Ovary (tissue), 9 donors: ENCODE data around the gene LAMC3. TPM values are rescaled to one million over a fixed set of nuclear protein-coding genes. Genes with fewer than 3 reads are reported as not detected.

Experiments
- DNase-seq, 5 donors: peaks; one replicate each; pipeline ENCODE4 v3.0.0-alpha.2; 2019 to 2020
- H3K27ac ChIP-seq, 2 donors: fragments of 200-600 bp; one replicate each; pipeline versions ENCODE4 v1.5.1 to v1.8.0; 2019 to 2022
- H3K27me3 ChIP-seq: fragments of 200-600 bp; one replicate; pipeline ENCODE4 v1.8.0; 2022
- H3K36me3 ChIP-seq: fragments of 200-600 bp; sonication (generic); one replicate; pipeline ENCODE4 v1.5.1; 2019
- H3K4me1 ChIP-seq: one replicate; pipeline ENCODE4 v1.8.1; 2013; ENCODE audit warnings: mild to moderate bottlenecking, moderate library complexity; ENCODE audit not compliant: insufficient read depth
- H3K4me3 ChIP-seq: fragments of 200-600 bp; sonication (generic); one replicate; pipeline ENCODE4 v1.5.1; 2017
- H3K9me3 ChIP-seq, 2 donors: fragments of 200-600 bp in 1 of 2; sonication (generic) in 1 of 2; one replicate each; pipeline versions ENCODE4 v1.5.1 to v1.8.1; 2013 to 2019; ENCODE audit warnings: mild to moderate bottlenecking in 1 of 2, moderate library complexity in 1 of 2
- EP300 ChIP-seq: sonication (generic); formaldehyde crosslinking; IDR thresholded peaks from one replicate; pipeline ENCODE4 v1.6.1; 2017; ENCODE audit warnings: antibody characterized with exemption
- POLR2A ChIP-seq: fragments of 450-650 bp; IDR thresholded peaks from one replicate; pipeline ENCODE4 v1.6.1; 2017; ENCODE audit warnings: antibody characterized with exemption, mild to moderate bottlenecking, moderate library complexity
- WGBS, 3 donors: extraction: QIAGEN DNeasy Blood & Tissue Kit in 1 of 3; methylation state at CpG; one replicate each; pipeline versions ENCODE4 v1.1.5 to v1.1.7; 2013 to 2017; 5-methylcytosine and 5-hydroxymethylcytosine counted together
- intact Hi-C, 4 donors: fragments of 100-400 bp; cut with DNase I; formaldehyde crosslinking; loops; one replicate each; pipeline versions ENCODE4 v1.11.0 to v1.15.1; 2022 to 2023
- polyA plus RNA-seq, 2 donors: library from polyadenylated mRNA; stranded (reverse); fragments of 200-250 nt in 1 of 2; fragments of 350-450 nt in 1 of 2; fragmentation: Illumina TruSeq in 1 of 2; extraction: RNeasy Lipid Tissue Mini Kit (QIAGEN cat#74804) in 1 of 2; gene quantifications; one replicate each; pipeline ENCODE4 v1.2.3, GENCODE V29; 2013 to 2014
- total RNA-seq, 7 donors: library from RNA; depleted of rRNA in 2 of 7; stranded (reverse); fragments of >200 nt in 2 of 7; fragmentation: NEBNext Ultra II Directional in 3 of 7; extraction: Animal tissue kit (Norgen Biotek cat#: 25700) in 3 of 7; gene quantifications; one replicate each; pipeline versions ENCODE4 v1.1.0 to v1.2.4, GENCODE V29; 2016 to 2023
- TF ChIP-seq, protein P1 (sequence below), 3 donors: fragments of 450-650 bp in 2 of 3; fragments of 200-600 bp in 1 of 3; IDR thresholded peaks; one replicate each; pipeline versions ENCODE4 v1.5.1 to v1.8.0; 2016 to 2022; ENCODE audit warnings: antibody characterized with exemption in 3 of 3, mild to moderate bottlenecking in 1 of 3
- donor health status: DM: no; HTN: no; CAD: no; lungs with moderate emphysema.
- donor health status: DM: no; HTN: no; CAD: no.
- donor health status: Bipolar disorder and iron deficiency.
- donor health status: DM: yes; HTN: yes; CAD: no.
- donor health status: DM: no; HTN: no; CAD: no.
- donor health status: DM: yes; HTN: yes; CAD: no.

LAMC3 gene
- total and polyA plus RNA-seq, 9 donors = 0.48 to 5.7 (median 1.8) TPM

DNA sequence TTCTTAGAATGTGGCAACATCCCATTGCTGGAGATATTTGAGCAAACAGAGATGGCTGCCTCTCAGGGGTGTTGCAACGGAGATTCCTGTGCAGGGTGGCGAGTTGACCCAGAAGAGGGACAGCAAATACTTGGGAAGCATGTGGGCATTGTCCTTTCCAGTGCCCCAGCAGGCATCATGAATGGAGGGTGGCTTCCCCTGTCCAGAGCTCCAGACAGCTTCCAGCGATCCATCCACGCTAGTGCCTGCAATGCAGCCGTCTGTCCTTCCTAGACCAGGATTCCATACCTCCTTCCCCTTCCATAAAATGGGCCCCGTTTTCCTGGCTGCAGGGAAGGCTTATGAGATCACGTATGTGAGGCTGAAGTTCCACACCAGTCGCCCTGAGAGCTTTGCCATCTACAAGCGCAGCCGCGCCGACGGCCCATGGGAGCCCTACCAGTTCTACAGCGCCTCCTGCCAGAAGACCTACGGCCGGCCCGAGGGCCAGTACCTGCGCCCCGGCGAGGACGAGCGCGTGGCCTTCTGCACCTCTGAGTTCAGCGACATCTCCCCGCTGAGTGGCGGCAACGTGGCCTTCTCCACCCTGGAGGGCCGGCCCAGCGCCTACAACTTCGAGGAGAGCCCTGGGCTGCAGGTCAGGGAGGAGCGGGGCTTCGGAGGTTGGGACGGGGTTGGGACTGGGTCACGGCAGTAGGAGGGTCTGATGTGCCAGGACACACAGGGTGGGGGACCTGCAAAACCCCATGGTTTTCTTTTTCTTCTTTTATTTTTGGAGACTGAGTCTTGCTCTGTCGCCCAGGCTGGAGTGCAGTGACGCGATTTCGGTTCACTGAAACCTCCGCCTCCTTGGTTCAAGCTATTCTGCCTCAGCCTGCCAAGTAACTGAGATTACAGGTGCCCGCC lies 17.2 kb downstream of the LAMC3 start:
- Histone ChIP-seq H3K4me1 (no peaks in the 10 kb centered on the region), H3K9me3 (no peaks in the 10 kb centered on the region), H3K4me3 (no peak overlapping the region), H3K36me3 (no peaks in the 10 kb centered on the region), H3K27ac (no peak overlapping the region), H3K27me3 (no peaks in the 10 kb centered on the region)
- intact Hi-C loops = no loop called here
- DNase-seq = no peak
- TF ChIP-seq POLR2A (no peak), EP300 (no peak)
- TF ChIP-seq, protein P1, sequence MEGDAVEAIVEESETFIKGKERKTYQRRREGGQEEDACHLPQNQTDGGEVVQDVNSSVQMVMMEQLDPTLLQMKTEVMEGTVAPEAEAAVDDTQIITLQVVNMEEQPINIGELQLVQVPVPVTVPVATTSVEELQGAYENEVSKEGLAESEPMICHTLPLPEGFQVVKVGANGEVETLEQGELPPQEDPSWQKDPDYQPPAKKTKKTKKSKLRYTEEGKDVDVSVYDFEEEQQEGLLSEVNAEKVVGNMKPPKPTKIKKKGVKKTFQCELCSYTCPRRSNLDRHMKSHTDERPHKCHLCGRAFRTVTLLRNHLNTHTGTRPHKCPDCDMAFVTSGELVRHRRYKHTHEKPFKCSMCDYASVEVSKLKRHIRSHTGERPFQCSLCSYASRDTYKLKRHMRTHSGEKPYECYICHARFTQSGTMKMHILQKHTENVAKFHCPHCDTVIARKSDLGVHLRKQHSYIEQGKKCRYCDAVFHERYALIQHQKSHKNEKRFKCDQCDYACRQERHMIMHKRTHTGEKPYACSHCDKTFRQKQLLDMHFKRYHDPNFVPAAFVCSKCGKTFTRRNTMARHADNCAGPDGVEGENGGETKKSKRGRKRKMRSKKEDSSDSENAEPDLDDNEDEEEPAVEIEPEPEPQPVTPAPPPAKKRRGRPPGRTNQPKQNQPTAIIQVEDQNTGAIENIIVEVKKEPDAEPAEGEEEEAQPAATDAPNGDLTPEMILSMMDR (IDR thresholded peaks at IDR 0.05) = no peak
- 91% methylated on average over 34 to 40 of the region's 40 CpGs for WGBS, 3 donors

DNA sequence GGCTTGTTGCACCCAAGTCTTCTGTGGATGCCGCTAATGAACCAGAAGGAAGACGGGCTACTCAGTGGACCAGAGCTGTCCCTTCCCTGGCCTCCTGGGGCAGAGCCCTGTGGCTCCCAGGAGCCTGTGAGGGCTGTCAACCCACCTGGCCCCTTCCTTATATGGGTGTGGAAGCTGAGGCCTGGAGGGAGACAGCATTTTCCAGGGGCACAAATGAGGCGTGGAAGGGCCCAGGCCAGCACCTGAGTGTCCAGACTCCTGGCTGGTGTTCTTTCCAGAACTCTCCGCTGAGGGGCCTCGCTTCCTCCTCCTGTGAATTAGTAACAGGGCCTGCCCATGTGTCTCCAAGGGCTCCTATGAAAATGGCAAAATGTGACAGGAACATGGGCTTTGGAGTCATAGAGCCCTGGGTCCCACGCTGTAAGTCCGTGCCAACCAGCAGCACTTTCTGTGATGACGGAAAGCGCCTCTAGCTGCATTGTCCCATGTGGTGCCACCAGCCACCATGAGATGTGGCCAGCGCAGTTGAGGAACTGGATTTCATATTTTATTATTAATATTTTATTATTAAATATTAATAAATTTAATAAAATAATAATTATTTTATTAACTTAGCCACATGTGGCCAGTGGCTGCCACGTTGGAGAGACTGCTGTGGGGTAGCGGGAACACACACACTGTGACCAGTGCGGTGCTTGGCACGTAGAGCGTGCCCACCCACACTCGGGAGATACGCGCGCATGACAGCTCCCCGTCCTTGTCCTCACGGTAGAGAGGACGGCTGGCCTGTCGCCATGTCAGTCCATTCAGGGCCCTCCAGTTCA lies 18.3 kb downstream of the LAMC3 start:
- no peak overlapping the region for H3K27ac ChIP-seq
- no peaks in the 10 kb centered on the region for H3K4me1 ChIP-seq
- TF ChIP-seq EP300 = no peak
- TF ChIP-seq, protein P1 (IDR thresholded peaks at IDR 0.05) = no peak
- TF ChIP-seq POLR2A = no peak
- H3K9me3 ChIP-seq = no peaks in the 10 kb centered on the region
- H3K4me3 ChIP-seq = no peak overlapping the region
- DNase-seq = no peak
- WGBS, 3 donors = 91 to 95% (median 93%) methylated on average over 23 of the region's 23 CpGs
- H3K27me3 ChIP-seq = no peaks in the 10 kb centered on the region
- intact Hi-C loops = no loop called here
- no peaks in the 10 kb centered on the region for H3K36me3 ChIP-seq

DNA sequence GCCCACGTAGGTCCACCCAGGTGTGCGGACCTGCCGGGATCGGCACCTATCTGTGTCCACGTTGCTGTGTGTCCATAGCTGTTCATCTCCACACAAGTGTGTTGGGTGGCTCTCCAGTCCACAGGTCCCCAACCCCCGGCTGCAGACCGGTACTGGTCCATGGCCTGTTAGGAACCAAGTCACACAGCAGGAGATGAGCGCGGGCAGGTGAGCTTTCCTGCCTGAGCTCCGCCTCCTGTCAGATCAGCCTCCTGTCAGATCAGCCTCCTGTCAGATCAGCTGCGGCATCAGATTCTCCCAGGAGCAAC lies 18.9 kb downstream of the LAMC3 start:
- 89 to 93% (median 91%) methylated on average over 11 of the region's 11 CpGs for WGBS, 3 donors
- Histone ChIP-seq H3K9me3 (no peaks in the 10 kb centered on the region), H3K4me3 (no peak overlapping the region), H3K4me1 (no peaks in the 10 kb centered on the region), H3K27me3 (no peaks in the 10 kb centered on the region), H3K27ac (no peak overlapping the region), H3K36me3 (no peaks in the 10 kb centered on the region)
- no peak for DNase-seq
- intact Hi-C loops = no loop called here
- TF ChIP-seq, protein P1 (IDR thresholded peaks at IDR 0.05) = no peak
- TF ChIP-seq EP300 (no peak), POLR2A (no peak)

DNA sequence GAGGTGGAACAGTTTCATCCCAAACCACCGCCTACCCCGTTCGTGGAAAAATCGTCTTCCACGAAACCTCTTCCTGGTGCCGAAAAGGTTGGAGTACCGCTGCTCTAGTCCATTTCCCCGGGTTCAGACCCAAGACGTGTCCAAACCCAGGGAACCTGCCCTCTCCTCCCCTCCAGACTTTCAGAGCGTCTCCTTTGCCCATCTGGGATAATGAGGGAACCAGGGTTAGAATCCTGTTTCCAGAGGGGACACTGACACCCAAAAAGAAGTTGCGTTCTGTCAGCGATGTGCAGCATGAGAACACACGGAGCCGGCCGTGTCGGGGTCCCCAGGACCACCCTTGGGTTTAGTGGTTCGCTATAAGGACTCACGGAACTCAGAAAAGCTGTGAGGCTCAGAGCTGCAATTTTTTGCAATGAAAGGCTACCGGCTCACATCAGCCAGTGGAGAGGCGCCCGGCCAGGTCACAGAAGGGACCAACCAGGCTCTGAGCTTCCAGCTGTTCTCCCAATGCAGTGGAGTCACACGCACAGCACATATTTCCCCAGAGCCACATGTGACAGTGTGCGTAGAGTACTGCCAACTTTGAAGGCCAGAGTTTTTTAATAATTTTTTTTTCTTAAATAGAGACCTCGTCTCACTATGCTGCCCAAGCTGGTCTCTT lies 19.4 kb downstream of the LAMC3 start:
- 83 to 87% (median 87%) methylated on average over 24 of the region's 24 CpGs for WGBS, 3 donors
- Histone ChIP-seq H3K27ac (no peak overlapping the region), H3K4me3 (no peak overlapping the region)

More for the DNA sequence above, 19.4 kb downstream of the LAMC3 start:
- intact Hi-C loops = no loop called here
- Histone ChIP-seq H3K9me3 (no peaks in the 10 kb centered on the region), H3K36me3 (no peaks in the 10 kb centered on the region), H3K27me3 (no peaks in the 10 kb centered on the region), H3K4me1 (no peaks in the 10 kb centered on the region)
- DNase-seq = no peak
- TF ChIP-seq, protein P1 (IDR thresholded peaks at IDR 0.05) = no peak
- TF ChIP-seq EP300 (no peak), POLR2A (no peak)
